ENCODE measurements around the gene DHRS3. TPM values are rescaled to one million over a fixed set of nuclear protein-coding genes. Genes with fewer than 3 reads are reported as not detected.

Gene DHRS3
- total RNA-seq, 1 experiment from 2014 or later, result 54.5 TPM

GRCh38 chr1:12551584-12551983 is 66.4 kb downstream of the DHRS3 start:
- Histone ChIP-seq H2BK20ac (ENCODE audit: low read depth, low read length, poor library complexity, severe bottlenecking) (no peak overlapping the region), H3K27me3 (ENCODE audit: insufficient read depth, low read length) (no peaks in the 10 kb centered on the region), H3K4me2 (ENCODE audit: insufficient read depth, insufficient read length, low read length) (no peak overlapping the region), H4K91ac (ENCODE audit: insufficient read length, low read depth, low read length) (no peak overlapping the region), H4K5ac (ENCODE audit: insufficient read length, low read depth, low read length) (no peak overlapping the region), H3K14ac (ENCODE audit: insufficient read depth, low read length) (no peak overlapping the region), H2BK120ac (ENCODE audit: low read depth, low read length, poor library complexity, severe bottlenecking) (no peak overlapping the region), H3K9ac (ENCODE audit: extremely low read depth, insufficient read length, low read length) (no peak overlapping the region), H2AFZ (ENCODE audit: low read length) (no peak overlapping the region), H3K9me3 (ENCODE audit: control insufficient read depth, low read depth, low read length) (no peaks in the 10 kb centered on the region), H4K8ac (replicated peaks; ENCODE audit: insufficient read length, low read depth, low read length) (no peak overlapping the region), H3K4ac (ENCODE audit: low read depth, low read length) (no peak overlapping the region), H3K23me2 (ENCODE audit: insufficient read length, low read depth, low read length, poor library complexity, severe bottlenecking) (no peaks in the 10 kb centered on the region), H3K79me1 (ENCODE audit: insufficient read depth, low read depth, low read length, poor library complexity, severe bottlenecking) (no peaks in the 10 kb centered on the region), H3K4me1 (ENCODE audit: insufficient read depth, low read length) (no peaks in the 10 kb centered on the region), H3K23ac (ENCODE audit: insufficient read length, low read depth, low read length) (no peak overlapping the region), H4K20me1 (ENCODE audit: control insufficient read depth, insufficient read depth, insufficient read length) (no peaks in the 10 kb centered on the region), H2BK12ac (ENCODE audit: insufficient read length, low read depth, low read length) (no peak overlapping the region), H2AK5ac (ENCODE audit: insufficient read length, low read length) (no peak overlapping the region), H2BK15ac (ENCODE audit: low read depth, low read length) (no peak overlapping the region), H3T11ph (ENCODE audit: low read length) (no peak overlapping the region), H3K79me2 (ENCODE audit: insufficient read depth, low read length) (no peaks in the 10 kb centered on the region), H3K56ac (ENCODE audit: insufficient read length, low read depth, low read length) (no peak overlapping the region), H3K18ac (ENCODE audit: insufficient read length, low read depth, low read length) (no peak overlapping the region), H2BK5ac (ENCODE audit: insufficient read length, low read length) (no peak overlapping the region), H3K27ac (ENCODE audit: insufficient read length, low read depth, low read length) (no peak overlapping the region)
- DNase-seq, result no peak
- Mint-ChIP-seq H3K27ac (no peak overlapping the region), H3K4me3 (no peak overlapping the region), H3K36me3 (ENCODE audit: insufficient read depth in 1 of 3, low read depth in 3 of 3) (peaks cover 0 to 6% (median 1%) of the 10 kb centered on the region in 3 experiments; a peak in 4 of 7 replicates), H3K27me3 (ENCODE audit: low read depth) (no peaks in the 10 kb centered on the region; the same call in none of the 2 replicates), H3K4me1 (peaks cover 14 to 29% of the 10 kb centered on the region in 2 experiments), H3K9me3 (peaks cover 2% of the 10 kb centered on the region in 2 experiments; a peak in 2 of 5 replicates)
- TF ChIP-seq CTCF (conservative IDR thresholded peaks at IDR 0.05), result no peak

Data from H9 (cell line).